ENCODE measurements around the gene GBF1.

GBF1 gene

DNA sequence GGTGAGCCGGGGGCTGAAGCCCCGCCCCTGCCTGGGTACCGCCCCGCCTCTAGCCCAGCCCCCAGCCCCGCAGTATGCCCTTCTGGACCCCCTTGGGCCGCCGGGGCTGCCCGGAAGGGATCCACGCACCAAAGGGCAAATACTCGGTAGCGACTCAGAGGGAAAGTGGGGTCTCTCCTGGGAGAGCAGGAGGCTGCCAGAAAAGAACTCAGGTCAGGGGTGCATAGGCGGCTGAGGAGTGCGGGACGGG lies 176.1 kb downstream of the GBF1 start:
- DNase-seq (ENCODE audit: low read depth, low spot score) = no peak

DNA sequence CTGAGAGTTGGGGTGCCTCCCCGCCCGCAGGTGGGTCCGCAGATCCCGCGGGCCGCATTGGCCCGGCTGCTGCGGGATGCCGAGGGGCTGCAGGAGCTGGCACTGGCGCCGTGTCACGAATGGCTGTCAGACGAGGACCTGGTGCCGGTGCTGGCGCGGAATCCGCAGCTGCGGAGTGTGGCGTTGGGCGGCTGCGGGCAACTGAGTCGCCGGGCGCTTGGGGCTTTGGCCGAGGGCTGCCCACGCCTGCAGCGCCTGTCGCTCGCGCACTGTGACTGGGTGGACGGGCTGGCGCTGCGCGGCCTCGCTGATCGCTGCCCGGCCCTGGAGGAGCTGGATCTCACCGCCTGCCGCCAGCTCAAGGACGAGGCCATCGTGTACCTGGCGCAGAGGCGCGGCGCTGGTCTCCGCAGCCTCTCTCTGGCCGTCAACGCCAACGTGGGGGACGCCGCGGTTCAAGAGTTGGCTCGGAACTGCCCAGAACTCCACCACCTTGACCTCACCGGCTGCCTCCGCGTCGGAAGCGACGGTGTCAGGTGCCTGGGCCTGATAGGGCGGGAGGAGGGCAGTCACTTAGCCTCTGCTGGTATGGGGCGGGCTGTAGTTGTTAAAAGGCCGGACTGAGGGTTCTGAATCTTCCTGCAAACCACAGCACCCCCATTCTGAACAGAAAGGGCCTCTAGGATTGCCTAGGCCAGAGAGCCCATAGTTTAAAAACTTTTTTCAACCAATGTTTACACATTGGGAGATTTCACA lies 176.6 kb downstream of the GBF1 start:
- DNase-seq (ENCODE audit: low read depth, low spot score) = peak; percentile 44

- peak; percentile 88 for DNase-seq (ENCODE audit: low read depth, low spot score)
These were observed 177.3 kb downstream of the GBF1 start for GRCh38 chr10:102422545-102423129.

DNA sequence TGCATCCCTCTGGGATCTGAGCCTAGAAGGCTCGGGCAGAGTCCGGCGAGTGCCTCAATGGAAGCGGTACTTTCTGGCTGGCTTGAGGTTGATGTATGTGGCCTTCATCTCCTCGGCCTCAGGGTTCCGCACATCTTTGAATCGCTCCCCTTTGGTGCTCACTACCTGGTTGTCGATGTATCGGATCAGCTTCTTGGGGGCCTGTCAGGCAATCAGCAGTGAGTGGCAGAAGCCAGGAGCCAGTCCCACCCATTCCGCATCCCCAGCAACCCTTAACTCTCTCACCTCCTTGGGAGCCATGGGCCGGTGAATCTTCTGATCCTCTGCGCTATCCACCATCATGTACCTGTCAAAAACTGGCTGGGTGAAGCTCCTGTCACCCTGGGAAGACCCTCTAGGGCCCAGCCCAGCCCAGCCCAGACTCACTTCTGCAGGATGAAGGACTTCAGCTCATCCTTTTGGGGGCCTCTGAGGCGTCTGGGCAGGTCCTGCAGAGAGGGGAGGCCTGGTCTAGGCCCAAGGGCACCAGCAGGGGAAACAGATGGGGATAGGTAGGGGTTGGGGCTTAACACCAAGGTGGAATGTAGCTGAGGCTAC lies 178.1 kb downstream of the GBF1 start:
- DNase-seq (ENCODE audit: low read depth, low spot score) = no peak

DNA sequence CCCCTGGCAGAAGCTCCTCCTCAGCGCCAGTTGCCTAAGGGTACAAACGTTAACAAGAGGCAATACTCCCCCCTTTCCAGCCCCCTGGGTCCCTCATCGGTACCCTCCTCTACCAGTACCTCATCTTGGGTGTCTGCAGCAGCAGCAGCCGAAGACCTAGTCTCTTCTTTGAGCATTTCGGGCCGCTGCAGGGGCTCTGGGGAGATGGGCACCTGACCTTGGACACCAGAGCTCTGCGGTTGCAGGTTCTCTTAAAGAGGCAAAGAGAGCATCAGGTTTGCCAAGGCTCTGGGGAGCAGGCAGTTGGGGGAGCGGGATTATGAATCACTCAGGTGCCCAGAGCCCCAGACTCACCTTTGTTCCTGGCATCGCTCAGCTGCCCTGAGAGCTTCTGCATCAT lies 178.8 kb downstream of the GBF1 start:
- DNase-seq (ENCODE audit: low read depth, low spot score) = no peak

DNA sequence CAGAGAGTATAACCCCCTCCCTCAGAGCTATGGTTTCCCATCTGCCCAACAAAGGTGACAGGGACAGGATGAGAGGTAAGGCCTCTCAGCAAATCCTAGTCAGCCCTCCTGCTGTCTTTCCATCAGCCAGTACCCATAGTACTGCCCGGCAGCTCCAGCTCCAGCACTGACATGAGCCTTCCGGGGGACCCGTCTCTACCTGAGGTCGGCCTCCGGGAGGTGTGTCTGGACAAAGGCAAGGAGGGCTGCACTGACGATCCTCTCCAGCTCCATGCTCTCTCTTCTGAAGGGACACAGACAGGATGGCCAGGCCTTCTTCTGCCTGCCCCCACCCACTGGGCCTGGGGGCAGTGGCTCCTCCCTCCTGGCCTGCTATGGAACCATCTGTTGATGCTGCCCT lies 179.6 kb downstream of the GBF1 start:
- DNase-seq (ENCODE audit: low read depth, low spot score) = no peak

DNA sequence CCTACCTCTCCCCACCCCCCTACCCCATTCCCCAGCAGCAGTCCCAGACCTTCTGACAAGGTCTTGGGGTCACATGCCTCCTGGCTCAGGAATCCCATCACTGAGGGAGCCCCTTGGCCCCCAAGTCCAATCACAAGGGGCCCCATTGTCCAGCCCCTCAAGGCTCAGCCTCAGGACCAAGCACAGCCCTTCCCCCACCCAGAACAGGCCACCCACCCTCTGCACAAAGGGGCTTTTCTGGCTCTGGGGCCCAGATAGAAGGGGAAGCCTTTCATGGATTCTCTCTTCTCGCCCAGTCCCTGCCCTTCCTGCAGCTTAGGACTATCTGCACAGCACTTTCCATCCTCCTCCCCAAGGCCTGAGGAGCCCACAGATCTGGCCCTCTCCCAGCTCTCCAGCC lies 180.1 kb downstream of the GBF1 start:
- no peak for DNase-seq (ENCODE audit: low read depth, low spot score)

DNA sequence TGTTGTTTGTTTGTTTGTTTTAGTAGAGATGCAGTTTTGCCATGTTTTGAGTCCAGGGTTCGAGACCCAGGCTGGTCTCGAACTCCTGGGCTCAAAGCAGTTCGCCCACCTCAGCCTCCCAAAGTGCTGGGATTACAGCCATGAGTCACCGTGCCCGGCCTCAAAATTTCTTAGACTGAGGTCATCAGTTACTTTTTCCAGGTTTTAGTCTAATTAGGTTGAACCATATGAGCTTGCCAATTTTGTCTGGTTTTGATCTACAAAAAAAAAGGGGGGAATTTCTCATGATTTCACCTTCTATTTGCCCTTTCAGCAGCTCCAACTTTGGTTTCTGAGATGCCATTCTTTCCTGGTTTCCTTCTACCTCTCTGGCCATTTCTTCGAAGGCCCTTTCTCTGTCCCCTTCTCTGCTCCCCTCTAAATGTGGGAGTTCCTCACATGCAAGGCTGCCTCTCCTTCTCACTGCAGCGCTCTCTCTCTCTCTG lies 181.5 kb downstream of the GBF1 start:
- peak; percentile 75 for DNase-seq (ENCODE audit: low read depth, low spot score)

DNA sequence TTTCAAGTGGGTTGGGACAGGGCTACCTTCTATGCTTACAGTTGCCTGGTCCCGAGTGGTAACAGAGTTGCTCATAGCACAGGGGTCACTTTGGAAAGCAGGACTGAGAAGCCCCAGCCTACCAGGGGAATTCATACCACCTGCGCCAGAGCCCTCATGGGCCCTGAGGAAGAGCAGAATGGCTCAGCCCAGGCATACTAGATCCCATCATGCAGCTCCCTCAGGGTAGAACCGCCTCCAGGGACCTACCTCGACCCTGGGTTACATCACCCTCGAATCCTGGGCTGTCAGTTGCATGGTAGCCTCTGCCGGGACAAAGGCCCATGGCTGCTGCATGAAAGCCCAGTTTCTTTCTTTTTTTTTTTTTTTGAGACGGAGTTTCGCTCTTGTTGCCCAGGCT lies 184.1 kb downstream of the GBF1 start:
- DNase-seq (ENCODE audit: low read depth, low spot score) = no peak

- peak; percentile 51 for DNase-seq (ENCODE audit: low read depth, low spot score)
These were observed 186.3 kb downstream of the GBF1 start for GRCh38 chr10:102431452-102432124.
